Subcutaneous adipose tissue (tissue), 4 donors: Measurements from ENCODE around the gene THY1. TPM values are rescaled to one million over a fixed set of nuclear protein-coding genes. Genes with fewer than 3 reads are reported as not detected.

Experiments used
- total RNA-seq, 4 donors: library from RNA; depleted of rRNA; stranded (reverse); fragments of >200 nt; gene quantifications; one replicate each; pipeline ENCODE4 v1.1.0, GENCODE V29; 2016
- TF ChIP-seq, protein P1 (sequence below): fragments of 450-650 bp; IDR thresholded peaks from one replicate; pipeline ENCODE4 v1.5.1; 2016; ENCODE audit warnings: low read depth, mild to moderate bottlenecking, control low read depth, antibody characterized with exemption, moderate library complexity

Gene THY1
- total RNA-seq = 10 to 100 TPM; 11.3 to 39.4 (median 22.1) TPM

DNA sequence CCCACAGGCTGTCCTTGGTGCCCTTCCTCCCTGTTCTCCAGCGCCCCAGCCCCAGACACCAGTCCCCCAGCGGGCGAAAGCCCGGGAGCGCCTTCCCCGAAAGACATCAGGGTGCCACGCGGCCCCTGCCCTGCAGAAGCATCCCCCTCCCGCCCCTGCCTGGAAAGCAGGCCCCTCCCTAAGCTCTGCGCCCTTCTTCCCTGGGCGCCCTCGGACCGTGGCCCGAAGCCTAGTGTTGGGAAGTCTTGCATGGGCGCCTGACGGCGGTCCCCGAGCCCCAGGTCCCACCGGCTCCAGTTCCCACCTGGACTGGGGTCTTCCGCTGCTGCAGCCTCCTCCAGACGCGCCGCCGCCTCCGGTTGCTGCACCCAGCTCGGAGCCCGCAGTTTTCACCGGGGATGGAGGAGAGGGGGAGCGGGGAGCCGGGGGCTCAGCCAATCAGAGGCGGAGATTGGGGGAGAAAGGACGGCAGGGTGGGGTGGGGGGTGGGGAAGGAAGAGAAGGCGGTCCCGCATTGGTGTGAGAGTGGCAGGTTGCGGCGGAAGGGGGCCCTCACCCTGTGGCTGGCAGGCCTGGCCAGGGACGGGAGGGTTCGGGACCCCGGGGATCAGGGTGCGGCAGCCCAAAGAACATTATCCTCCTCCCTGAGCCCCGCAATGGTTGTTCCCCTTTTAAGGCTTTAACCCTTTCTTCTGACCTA lies at the start of gene THY1:
TSS of gene THY1 (minus strand) at position 364 of the 700 bp plus-strand sequence. CDS start 2,267 bp downstream, outside the sequence.
- TF ChIP-seq, protein P1, sequence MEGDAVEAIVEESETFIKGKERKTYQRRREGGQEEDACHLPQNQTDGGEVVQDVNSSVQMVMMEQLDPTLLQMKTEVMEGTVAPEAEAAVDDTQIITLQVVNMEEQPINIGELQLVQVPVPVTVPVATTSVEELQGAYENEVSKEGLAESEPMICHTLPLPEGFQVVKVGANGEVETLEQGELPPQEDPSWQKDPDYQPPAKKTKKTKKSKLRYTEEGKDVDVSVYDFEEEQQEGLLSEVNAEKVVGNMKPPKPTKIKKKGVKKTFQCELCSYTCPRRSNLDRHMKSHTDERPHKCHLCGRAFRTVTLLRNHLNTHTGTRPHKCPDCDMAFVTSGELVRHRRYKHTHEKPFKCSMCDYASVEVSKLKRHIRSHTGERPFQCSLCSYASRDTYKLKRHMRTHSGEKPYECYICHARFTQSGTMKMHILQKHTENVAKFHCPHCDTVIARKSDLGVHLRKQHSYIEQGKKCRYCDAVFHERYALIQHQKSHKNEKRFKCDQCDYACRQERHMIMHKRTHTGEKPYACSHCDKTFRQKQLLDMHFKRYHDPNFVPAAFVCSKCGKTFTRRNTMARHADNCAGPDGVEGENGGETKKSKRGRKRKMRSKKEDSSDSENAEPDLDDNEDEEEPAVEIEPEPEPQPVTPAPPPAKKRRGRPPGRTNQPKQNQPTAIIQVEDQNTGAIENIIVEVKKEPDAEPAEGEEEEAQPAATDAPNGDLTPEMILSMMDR = no peak

GRCh38 chr11:119472186-119472855 lies 49.3 kb upstream of the THY1 start:
- TF ChIP-seq, protein P1 = no peak

GRCh38 chr11:119471329-119471728 lies 48.4 kb upstream of the THY1 start:
- TF ChIP-seq, protein P1 = no peak

DNA sequence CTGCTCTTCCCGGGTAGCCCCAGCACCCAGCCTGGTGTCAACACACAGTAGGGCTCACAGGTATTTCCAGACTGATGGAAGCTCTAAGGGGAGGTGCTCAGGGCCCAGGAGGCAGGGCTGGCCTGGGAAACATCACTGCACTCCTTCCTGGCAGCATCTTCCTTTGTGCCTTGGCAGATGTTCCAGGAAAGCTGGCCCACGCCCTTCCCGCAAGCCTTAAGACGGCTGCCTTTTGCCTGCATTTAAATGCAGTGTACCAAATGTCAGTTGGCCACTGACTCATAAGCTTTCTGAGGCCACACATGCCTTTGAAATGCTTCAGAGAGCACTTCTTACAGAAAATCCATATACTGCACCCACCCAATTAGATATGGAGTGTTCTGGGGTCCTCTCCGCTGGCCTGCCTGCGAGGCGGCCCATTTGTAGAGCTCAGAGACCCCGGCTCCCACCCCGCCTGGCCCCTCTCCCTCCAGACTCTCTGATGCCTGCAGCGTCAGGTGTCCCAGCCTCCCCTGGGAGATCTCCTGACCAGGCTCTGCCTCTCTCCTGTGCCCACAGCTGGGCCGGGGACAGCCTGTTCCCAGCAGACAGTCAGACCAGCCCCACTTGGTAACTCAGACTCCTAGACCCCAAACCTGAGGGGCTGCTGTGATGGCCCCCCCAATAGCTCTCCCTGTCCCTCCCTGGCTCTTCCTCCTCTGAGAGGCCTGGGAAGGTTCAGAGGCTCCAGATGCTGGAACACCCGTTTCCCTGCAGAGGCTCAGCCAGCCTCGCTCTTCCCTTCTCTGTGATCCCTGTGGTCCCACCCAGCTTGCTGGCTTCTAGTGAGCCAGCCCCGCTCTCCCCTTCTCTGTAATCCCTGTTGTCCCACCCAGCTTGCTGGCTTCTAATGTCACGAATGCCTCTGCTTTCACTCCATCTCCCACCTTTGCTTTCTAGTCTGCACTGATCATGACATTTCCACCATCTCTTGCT lies 47.6 kb upstream of the THY1 start:
- TF ChIP-seq, protein P1 = no peak

DNA sequence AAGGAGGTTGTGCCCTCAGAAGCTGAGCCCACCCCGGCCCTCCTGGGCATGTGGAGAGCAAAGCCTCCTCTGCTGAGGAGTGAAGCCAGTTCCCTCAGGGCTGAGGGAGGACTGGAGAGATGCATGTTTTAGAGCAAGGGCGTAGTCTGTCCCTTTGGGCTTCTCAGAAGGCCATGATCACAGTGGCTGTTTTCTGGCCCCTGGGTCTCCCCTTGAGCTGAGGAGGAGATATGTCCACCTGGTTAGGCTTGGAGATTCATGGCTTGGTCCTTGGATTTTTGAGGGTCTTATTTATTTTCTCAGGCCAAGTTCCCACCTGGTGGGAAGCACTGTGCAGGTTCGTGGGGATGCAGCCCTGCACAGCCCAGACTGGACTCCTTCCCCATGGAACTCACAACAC lies 46.5 kb upstream of the THY1 start:
- TF ChIP-seq, protein P1 = no peak

GRCh38 chr11:119468511-119468910 lies 45.5 kb upstream of the THY1 start:
- TF ChIP-seq, protein P1 = no peak
